Measurements from ENCODE around the gene C1QTNF8.

- TF ChIP-seq, protein P1, sequence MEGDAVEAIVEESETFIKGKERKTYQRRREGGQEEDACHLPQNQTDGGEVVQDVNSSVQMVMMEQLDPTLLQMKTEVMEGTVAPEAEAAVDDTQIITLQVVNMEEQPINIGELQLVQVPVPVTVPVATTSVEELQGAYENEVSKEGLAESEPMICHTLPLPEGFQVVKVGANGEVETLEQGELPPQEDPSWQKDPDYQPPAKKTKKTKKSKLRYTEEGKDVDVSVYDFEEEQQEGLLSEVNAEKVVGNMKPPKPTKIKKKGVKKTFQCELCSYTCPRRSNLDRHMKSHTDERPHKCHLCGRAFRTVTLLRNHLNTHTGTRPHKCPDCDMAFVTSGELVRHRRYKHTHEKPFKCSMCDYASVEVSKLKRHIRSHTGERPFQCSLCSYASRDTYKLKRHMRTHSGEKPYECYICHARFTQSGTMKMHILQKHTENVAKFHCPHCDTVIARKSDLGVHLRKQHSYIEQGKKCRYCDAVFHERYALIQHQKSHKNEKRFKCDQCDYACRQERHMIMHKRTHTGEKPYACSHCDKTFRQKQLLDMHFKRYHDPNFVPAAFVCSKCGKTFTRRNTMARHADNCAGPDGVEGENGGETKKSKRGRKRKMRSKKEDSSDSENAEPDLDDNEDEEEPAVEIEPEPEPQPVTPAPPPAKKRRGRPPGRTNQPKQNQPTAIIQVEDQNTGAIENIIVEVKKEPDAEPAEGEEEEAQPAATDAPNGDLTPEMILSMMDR (IDR thresholded peaks at IDR 0.05 in 2 of 3, conservative IDR thresholded peaks at IDR 0.05 in 1 of 3; ENCODE audit: borderline replicate concordance in 1 of 3, insufficient read depth in 1 of 3, low read depth in 2 of 3, low read length in 2 of 3) = no peak
- TF ChIP-seq ZNF274 (IDR thresholded peaks at IDR 0.05; ENCODE audit: low read depth, low read length) (no peak), ATF3 (IDR thresholded peaks at IDR 0.05) (no peak), FOSL1 (IDR thresholded peaks at IDR 0.05; ENCODE audit: low read depth) (no peak), YY1 (IDR thresholded peaks at IDR 0.05; ENCODE audit: extremely low read depth, insufficient replicate concordance, low read depth, low read length) (no peak), POLR2AphosphoS5 (IDR thresholded peaks at IDR 0.05; ENCODE audit: low read depth, low read length) (no peak; the same call in 1 of the 2 replicates), RAD21 (IDR thresholded peaks at IDR 0.05; ENCODE audit: low read depth) (no peak), EZH2 (IDR thresholded peaks at IDR 0.05) (no peak)
Measured at GRCh38 chr16:1072526-1073261, 23.4 kb downstream of the C1QTNF8 start, which contains the start of gene SSTR5.
